HCT116 (cell line): ENCODE results near the gene LSS. TPM values are rescaled to one million over a fixed set of nuclear protein-coding genes. Genes with fewer than 3 reads are reported as not detected.

ENCODE experiments used
- ATAC-seq: fragments of 200-7000 bp; cut with Tn5 transposase; 2 replicates; pipeline ENCODE4 v1.9.1; 2020; ENCODE audit warnings: mild to moderate bottlenecking, moderate library complexity
- BruUV-seq: library from RNA; stranded (reverse); fragments of 400-500 nt; replicated peaks from 2 replicates; lab custom pipeline; 2021; lab: Mats Ljungman, UMichigan
- CTCF ChIA-PET: fragments of 300-600 bp; sonication (Branson Sonifier 250); formaldehyde crosslinking; loops from one replicate; lab custom pipeline; 2021; ENCODE audit warnings: antibody characterized with exemption; lab: Charles Lee
- POLR2A ChIA-PET: fragments of 300-600, 350-600 bp; sonication (Branson Sonifier 250); formaldehyde crosslinking; loops from one replicate; lab custom pipeline; 2021; ENCODE audit warnings: antibody characterized with exemption; lab: Charles Lee
- RAD21 ChIA-PET, 2 experiments: fragments of 300-600 bp; sonication (Branson Sonifier 250); formaldehyde crosslinking; loops; one replicate each; lab custom pipeline; 2023; ENCODE audit warnings: low total read pairs in 2 of 2; ENCODE audit not compliant: uncharacterized antibody in 2 of 2, unreplicated experiment in 2 of 2, low non-redundant PET in 1 of 2; lab: Charles Lee
- DNase-seq: peaks from one replicate; pipeline ENCODE4 v3.0.0-alpha.2; 2010; ENCODE audit warnings: low read depth, low spot score
- H2AFZ ChIP-seq: fragments of 200-600 bp; shearing (Covaris generic), sonication (generic); 2 replicates; pipeline ENCODE4 v1.6.1; 2017; ENCODE audit warnings: low read depth, mixed run types, mixed read lengths, antibody characterized with exemption, low read length; ENCODE audit not compliant: poor library complexity, severe bottlenecking
- H3K27ac ChIP-seq: 2 replicates; pipeline ENCODE4 v1.5.1; 2012; ENCODE audit warnings: low read depth, low read length
- H3K27me3 ChIP-seq: fragments of 200-600 bp; sonication (generic); 2 replicates; pipeline ENCODE4 v1.6.1; 2016; ENCODE audit warnings: mixed run types, low read length, mixed read lengths; ENCODE audit not compliant: insufficient read depth
- H3K36me3 ChIP-seq, 2 experiments: fragments of 200-500 bp in 1 of 2; fragments of 200-600 bp in 1 of 2; sonication (Bioruptor generic) in 1 of 2; sonication (generic) in 1 of 2; 2 replicates each; pipeline versions ENCODE4 v1.5.1 to v1.6.1; 2014 to 2016; ENCODE audit warnings: low read length in 2 of 2, inconsistent platforms in 1 of 2, mixed read lengths in 1 of 2, mixed run types in 1 of 2; ENCODE audit not compliant: insufficient read depth in 2 of 2, control insufficient read depth in 1 of 2
- H3K4me1 ChIP-seq, 2 experiments: fragments of 200-600 bp in 1 of 2; sonication (generic) in 1 of 2; 2 replicates each; pipeline versions ENCODE4 v1.5.1 to v1.6.1; 2012 to 2017; ENCODE audit warnings: low read length in 2 of 2, inconsistent platforms in 1 of 2, mild to moderate bottlenecking in 1 of 2, mixed read lengths in 1 of 2, mixed run types in 1 of 2, moderate library complexity in 1 of 2; ENCODE audit not compliant: insufficient read depth in 2 of 2, control insufficient read depth in 1 of 2
- H3K4me2 ChIP-seq: fragments of 200-600 bp; sonication (generic); 2 replicates; pipeline ENCODE4 v1.6.1; 2017; ENCODE audit warnings: mixed run types, low read length, mixed read lengths
- H3K4me3 ChIP-seq, 2 experiments: fragments of 200-600 bp in 1 of 2; sonication (generic) in 1 of 2; replicated peaks in 1 of 2; 2 replicates each; pipeline ENCODE4 v1.5.1; 2011 to 2016; ENCODE audit warnings: low read length in 2 of 2, control low read depth in 1 of 2, low read depth in 1 of 2, mild to moderate bottlenecking in 1 of 2, mixed read lengths in 1 of 2, mixed run types in 1 of 2
- H3K79me2 ChIP-seq: fragments of 200-600 bp; sonication (generic); 2 replicates; pipeline ENCODE4 v1.6.1; 2017; ENCODE audit warnings: mild to moderate bottlenecking, mixed run types, low read length, moderate library complexity, mixed read lengths; ENCODE audit not compliant: insufficient read depth
- H3K9ac ChIP-seq: fragments of 200-600 bp; sonication (generic); 2 replicates; pipeline ENCODE4 v1.6.1; 2016; ENCODE audit warnings: low read length, mixed read lengths
- H3K9me2 ChIP-seq: fragments of 200-600 bp; sonication (generic), shearing (Covaris generic); 2 replicates; pipeline ENCODE4 v1.6.1; 2017; ENCODE audit warnings: mixed run types, mild to moderate bottlenecking, moderate library complexity; ENCODE audit not compliant: insufficient read depth
- H3K9me3 ChIP-seq, 2 experiments: fragments of 200-500 bp in 1 of 2; fragments of 200-600 bp in 1 of 2; sonication (Bioruptor generic) in 1 of 2; sonication (generic) in 1 of 2; 2 replicates each; pipeline ENCODE4 v1.6.1; 2014 to 2017; ENCODE audit warnings: low read length in 2 of 2, mixed read lengths in 2 of 2, inconsistent platforms in 1 of 2, low read depth in 1 of 2, mild to moderate bottlenecking in 1 of 2, mixed run types in 1 of 2, moderate library complexity in 1 of 2; ENCODE audit not compliant: control insufficient read depth in 1 of 2, insufficient read depth in 1 of 2
- H4K20me1 ChIP-seq: fragments of 200-600 bp; sonication (generic), shearing (Covaris generic); 2 replicates; pipeline ENCODE4 v1.6.1; 2017; ENCODE audit warnings: mixed run types, mild to moderate bottlenecking, moderate library complexity; ENCODE audit not compliant: insufficient read depth
- CBX3 ChIP-seq: IDR thresholded peaks from 2 replicates; pipeline ENCODE4 v1.6.1; 2012; ENCODE audit warnings: low read depth
- CEBPB ChIP-seq: IDR thresholded peaks from 2 replicates; pipeline ENCODE4 v1.6.1; 2012; ENCODE audit warnings: low read depth
- CTCF ChIP-seq, 3 experiments: fragments of 200-600 bp in 1 of 3; sonication (generic) in 1 of 3; IDR thresholded peaks in 2 of 3; conservative IDR thresholded peaks in 1 of 3; 2 replicates each; pipeline ENCODE4 v1.5.1; 2012 to 2017; ENCODE audit warnings: low read depth in 2 of 3, low read length in 2 of 3, antibody characterized with exemption in 1 of 3, borderline replicate concordance in 1 of 3, control low read depth in 1 of 3, mild to moderate bottlenecking in 1 of 3, mixed read lengths in 1 of 3, mixed run types in 1 of 3, moderate library complexity in 1 of 3; ENCODE audit not compliant: insufficient read depth in 1 of 3
- EZH2phosphoT487 ChIP-seq: fragments of 200-600 bp; IDR thresholded peaks from 2 replicates; pipeline ENCODE4 v1.6.1; 2018; ENCODE audit warnings: antibody characterized with exemption, borderline replicate concordance
- POLR2AphosphoS5 ChIP-seq: IDR thresholded peaks from 2 replicates; pipeline ENCODE4 v1.6.1; 2011; ENCODE audit warnings: mild to moderate bottlenecking, low read depth, low read length, moderate library complexity
- REST ChIP-seq: IDR thresholded peaks from 2 replicates; pipeline ENCODE4 v1.6.1; 2012; ENCODE audit warnings: low read depth
- SRF ChIP-seq: IDR thresholded peaks from 2 replicates; pipeline ENCODE4 v1.6.1; 2012; ENCODE audit warnings: low read depth
- TCF7L2 ChIP-seq: IDR thresholded peaks from 2 replicates; pipeline ENCODE4 v1.7.0; 2011; ENCODE audit warnings: borderline replicate concordance, inconsistent platforms; ENCODE audit not compliant: insufficient read depth, insufficient read length; ENCODE audit errors: extremely low read depth
- YY1 ChIP-seq: IDR thresholded peaks from 2 replicates; pipeline ENCODE4 v1.6.1; 2011; ENCODE audit warnings: low read length, low read depth, moderate library complexity, mild to moderate bottlenecking; ENCODE audit not compliant: insufficient replicate concordance; ENCODE audit errors: extremely low read depth
- ZNF274 ChIP-seq: fragments of 200-500 bp; sonication (Bioruptor generic); IDR thresholded peaks from 2 replicates; pipeline ENCODE4 v1.6.1; 2014; ENCODE audit warnings: mild to moderate bottlenecking, low read depth, low read length, inconsistent platforms
- intact Hi-C: fragments of 100-400 bp; cut with micrococcal nuclease; formaldehyde crosslinking; loops from 2 replicates; pipeline ENCODE4 v1.10.0; 2022
- total RNA-seq: library from RNA; stranded (reverse); gene quantifications from one replicate; pipeline ENCODE4 v1.2.1, GENCODE V29; 2021; ENCODE audit not compliant: unreplicated experiment

LSS gene
- total RNA-seq, 1 experiment from 2014 or later: 44.7 TPM

- H3K27me3 ChIP-seq: no peaks in the 10 kb centered on the region
- RAD21 ChIA-PET: no interaction called here
- H3K9ac ChIP-seq: peak overlapping the region; percentile 71
- peak overlapping the region; percentile 87 for H3K4me2 ChIP-seq
- no TSS peak for BruUV-seq
- H3K9me2 ChIP-seq: no peaks in the 10 kb centered on the region
- intact Hi-C loops: loop anchor here (2.0 to 5.0 kb wide), 2 partner anchors 87 to 95 kb away; partner anchors contain the start of gene PCNT
- DNase-seq: no peak
- no peaks in the 10 kb centered on the region; a peak in 1 of 4 replicates for H3K9me3 ChIP-seq
- TF ChIP-seq ZNF274 (no peak), SRF (no peak), REST (no peak), TCF7L2 (peak; percentile 5), CBX3 (no peak), CTCF (IDR thresholded peaks at IDR 0.05 in 2 of 3, conservative IDR thresholded peaks at IDR 0.05 in 1 of 3; ENCODE audit: borderline replicate concordance in 1 of 3, insufficient read depth in 1 of 3, low read depth in 2 of 3, low read length in 2 of 3) (peak in 2 of 3 experiments; percentile 41 to 60; a peak in 4 of 6 replicates), YY1 (no peak), POLR2AphosphoS5 (peak; percentile 56; the same call in 1 of the 2 replicates), EZH2phosphoT487 (no peak), CEBPB (no peak)
- TF ChIP-seq, all 23 proteins: peak for 3
- Histone ChIP-seq H4K20me1 (no peaks in the 10 kb centered on the region), H3K36me3 (peaks cover 5 to 10% of the 10 kb centered on the region in 2 experiments; a peak in 3 of 4 replicates), H3K27ac (peak overlapping the region; percentile 58; the same call in 1 of the 2 replicates), H3K4me3 (peak overlapping the region; percentile 47 to 58), H3K79me2 (no peaks in the 10 kb centered on the region), H2AFZ (no peak overlapping the region), H3K4me1 (peaks cover 15 to 29% of the 10 kb centered on the region in 2 experiments)
- ChIA-PET CTCF (interaction anchor here (1.0 kb wide), 1 partner anchor 96 kb away, joined by 3 read pairs; a partner anchor contains a TSS), POLR2A (no interaction called here)
- ATAC-seq: peak; percentile 46
Observed at GRCh38 chr21:46229133-46229922, 754 bp upstream of the LSS start.
